CD4-positive, alpha-beta T cell treated with Interleukin-1 beta for 1 hour (primary cell): Measurements from ENCODE around the gene PLEKHG5.

Experiments
- DNase-seq, 2 donors: peaks; one replicate each; pipeline ENCODE4 v3.0.0-alpha.2; 2020 to 2022

The PLEKHG5 gene

GRCh38 chr1:6509919-6510291 is 18.4 kb upstream of the PLEKHG5 start:
- no peak for DNase-seq

GRCh38 chr1:6509220-6509918 is 17.9 kb upstream of the PLEKHG5 start:
- no peak for DNase-seq

- DNase-seq = no peak
Observed at GRCh38 chr1:6508816-6509189, 17.3 kb upstream of the PLEKHG5 start.

- no peak for DNase-seq
Observed at GRCh38 chr1:6508154-6508815, 16.8 kb upstream of the PLEKHG5 start.

GRCh38 chr1:6507461-6507911 is 16.0 kb upstream of the PLEKHG5 start:
- no peak for DNase-seq

- DNase-seq = no peak
Observed at GRCh38 chr1:6507037-6507428, 15.6 kb upstream of the PLEKHG5 start.

GRCh38 chr1:6506210-6507036 is 15.0 kb upstream of the PLEKHG5 start:
- no peak for DNase-seq

- DNase-seq = no peak
Observed at GRCh38 chr1:6505367-6506209, 14.1 kb upstream of the PLEKHG5 start.

- no peak for DNase-seq
Observed at GRCh38 chr1:6504887-6505286, 13.4 kb upstream of the PLEKHG5 start.

GRCh38 chr1:6503884-6504602 is 12.6 kb upstream of the PLEKHG5 start:
- no peak for DNase-seq

- DNase-seq = no peak
Observed at GRCh38 chr1:6502000-6502891, 10.8 kb upstream of the PLEKHG5 start.

GRCh38 chr1:6501279-6501813 is 9.9 kb upstream of the PLEKHG5 start:
- DNase-seq = no peak

GRCh38 chr1:6500544-6501278 is 9.2 kb upstream of the PLEKHG5 start:
- no peak for DNase-seq

GRCh38 chr1:6499296-6499695 is 7.8 kb upstream of the PLEKHG5 start:
- no peak for DNase-seq

GRCh38 chr1:6498576-6499111 is 7.2 kb upstream of the PLEKHG5 start:
- no peak for DNase-seq

- no peak for DNase-seq
Observed at GRCh38 chr1:6497867-6498575, 6.6 kb upstream of the PLEKHG5 start.

- DNase-seq = peak; percentile 54
Observed at GRCh38 chr1:6497215-6497866, 5.9 kb upstream of the PLEKHG5 start.

GRCh38 chr1:6496890-6497214 is 5.4 kb upstream of the PLEKHG5 start:
- no peak for DNase-seq

GRCh38 chr1:6496365-6496721 is 4.9 kb upstream of the PLEKHG5 start:
- DNase-seq = no peak
